Adipocyte (in vitro differentiated cells): ENCODE measurements around the gene CDC25B.

Experiments used
- DNase-seq: peaks from one replicate; pipeline ENCODE4 v3.0.0-alpha.2; 2015; ENCODE audit warnings: low read depth
- H3K27me3 ChIP-seq: replicated peaks from 2 replicates; pipeline ENCODE4 v1.7.0; 2013; ENCODE audit warnings: mild to moderate bottlenecking, low read length, moderate library complexity; ENCODE audit not compliant: control insufficient read depth, insufficient read depth
- H3K36me3 ChIP-seq: 2 replicates; pipeline ENCODE4 v1.7.0; 2013; ENCODE audit warnings: low read length, mild to moderate bottlenecking, moderate library complexity; ENCODE audit not compliant: control insufficient read depth, insufficient read depth, severe bottlenecking
- H3K4me1 ChIP-seq: 2 replicates; pipeline ENCODE4 v1.7.0; 2013; ENCODE audit warnings: mild to moderate bottlenecking, low read length, moderate library complexity; ENCODE audit not compliant: control insufficient read depth, insufficient read depth
- H3K4me3 ChIP-seq: 2 replicates; pipeline ENCODE4 v1.7.0; 2013; ENCODE audit warnings: mild to moderate bottlenecking, low read length, moderate library complexity
- H3K9ac ChIP-seq: 2 replicates; pipeline ENCODE4 v1.7.0; 2013; ENCODE audit warnings: mild to moderate bottlenecking, low read length, moderate library complexity
- H3K9me3 ChIP-seq: 2 replicates; pipeline ENCODE4 v1.7.0; 2013; ENCODE audit warnings: mild to moderate bottlenecking, low read length, moderate library complexity; ENCODE audit not compliant: control insufficient read depth

The CDC25B gene

GRCh38 chr20:3800256-3800877 is 4.3 kb downstream of the CDC25B start:
- H3K36me3 ChIP-seq, result peaks cover 42% of the 10 kb centered on the region

DNA sequence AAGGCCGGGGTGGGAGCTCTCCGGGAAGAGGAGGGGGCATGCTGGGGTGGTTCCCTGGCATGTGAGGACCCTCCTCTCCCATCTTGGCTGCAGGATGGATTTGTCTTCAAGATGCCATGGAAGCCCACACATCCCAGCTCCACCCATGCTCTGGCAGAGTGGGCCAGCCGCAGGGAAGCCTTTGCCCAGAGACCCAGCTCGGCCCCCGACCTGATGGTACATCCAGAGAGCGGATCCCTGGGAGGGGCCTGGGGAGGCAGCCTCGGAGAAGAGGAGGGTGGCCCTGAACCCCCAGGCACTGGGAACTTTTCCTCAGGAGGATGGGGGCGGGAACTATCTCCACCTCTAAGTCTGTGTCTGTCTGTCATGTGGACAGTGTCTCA is 4.8 kb downstream of the CDC25B start:
- no peaks in the 10 kb centered on the region for H3K9me3 ChIP-seq
- peaks cover 42% of the 10 kb centered on the region for H3K36me3 ChIP-seq
- H3K9ac ChIP-seq, result no peak overlapping the region
- H3K4me3 ChIP-seq, result no peak overlapping the region
- DNase-seq, result no peak
- H3K27me3 ChIP-seq, result no peaks in the 10 kb centered on the region
- H3K4me1 ChIP-seq, result peaks cover 31% of the 10 kb centered on the region

More at GRCh38 chr20:3800256-3800877, 4.3 kb downstream of the CDC25B start:
- Histone ChIP-seq H3K4me3 (no peak overlapping the region), H3K9ac (no peak overlapping the region), H3K27me3 (no peaks in the 10 kb centered on the region), H3K9me3 (no peaks in the 10 kb centered on the region), H3K4me1 (peaks cover 26% of the 10 kb centered on the region)
- DNase-seq, result no peak

GRCh38 chr20:3801299-3801698 is 5.2 kb downstream of the CDC25B start:
- Histone ChIP-seq H3K9me3 (no peaks in the 10 kb centered on the region), H3K4me3 (no peak overlapping the region), H3K36me3 (peaks cover 42% of the 10 kb centered on the region), H3K9ac (no peak overlapping the region), H3K4me1 (peaks cover 36% of the 10 kb centered on the region), H3K27me3 (no peaks in the 10 kb centered on the region)
- no peak for DNase-seq

DNA sequence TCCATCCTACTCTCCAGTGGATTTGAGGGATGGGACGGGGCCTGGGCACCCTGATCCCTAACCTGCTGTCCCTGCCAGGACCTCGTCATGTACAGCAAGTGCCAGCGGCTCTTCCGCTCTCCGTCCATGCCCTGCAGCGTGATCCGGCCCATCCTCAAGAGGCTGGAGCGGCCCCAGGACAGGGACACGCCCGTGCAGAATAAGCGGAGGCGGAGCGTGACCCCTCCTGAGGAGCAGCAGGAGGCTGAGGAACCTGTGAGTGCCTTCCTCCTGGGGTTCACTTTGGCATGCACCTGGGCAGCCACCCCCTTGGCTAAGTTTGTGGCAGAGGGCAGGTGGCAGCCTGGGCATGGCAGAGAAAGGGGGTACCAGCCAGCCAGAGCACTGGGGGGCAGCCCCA is 5.7 kb downstream of the CDC25B start:
- no peak overlapping the region for H3K9ac ChIP-seq
- DNase-seq, result no peak
- peaks cover 42% of the 10 kb centered on the region for H3K36me3 ChIP-seq
- H3K4me1 ChIP-seq, result peaks cover 34% of the 10 kb centered on the region
- H3K27me3 ChIP-seq, result no peaks in the 10 kb centered on the region
- no peak overlapping the region for H3K4me3 ChIP-seq
- no peaks in the 10 kb centered on the region for H3K9me3 ChIP-seq

GRCh38 chr20:3802524-3803239 is 6.6 kb downstream of the CDC25B start:
- Histone ChIP-seq H3K36me3 (peaks cover 42% of the 10 kb centered on the region), H3K4me3 (no peak overlapping the region), H3K9me3 (no peaks in the 10 kb centered on the region), H3K4me1 (peaks cover 34% of the 10 kb centered on the region), H3K9ac (no peak overlapping the region), H3K27me3 (no peaks in the 10 kb centered on the region)
- DNase-seq, result no peak

DNA sequence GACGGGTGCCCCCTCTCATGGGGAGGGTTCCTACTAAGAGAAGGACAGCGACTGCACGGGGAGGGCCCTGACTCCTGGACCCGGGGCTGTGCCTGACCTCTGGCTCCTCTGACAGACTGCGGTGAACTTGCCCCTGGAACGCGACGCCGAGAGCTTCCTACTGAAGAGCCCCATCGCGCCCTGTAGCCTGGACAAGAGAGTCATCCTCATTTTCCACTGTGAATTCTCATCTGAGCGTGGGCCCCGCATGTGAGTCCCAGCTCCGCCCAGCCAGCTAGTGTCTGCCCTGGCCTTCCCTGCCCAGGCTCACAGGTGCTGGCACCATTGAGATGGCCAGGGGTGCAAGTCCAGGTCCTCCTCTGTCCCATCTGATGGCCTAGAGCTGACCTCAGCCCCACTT is 7.2 kb downstream of the CDC25B start:
- H3K36me3 ChIP-seq, result peaks cover 42% of the 10 kb centered on the region
- no peaks in the 10 kb centered on the region for H3K9me3 ChIP-seq
- H3K9ac ChIP-seq, result no peak overlapping the region
- H3K4me1 ChIP-seq, result peaks cover 34% of the 10 kb centered on the region
- H3K4me3 ChIP-seq, result no peak overlapping the region
- DNase-seq, result no peak
- H3K27me3 ChIP-seq, result no peaks in the 10 kb centered on the region

- H3K27me3 ChIP-seq, result no peaks in the 10 kb centered on the region
- H3K4me3 ChIP-seq, result no peak overlapping the region
- peaks cover 40% of the 10 kb centered on the region for H3K36me3 ChIP-seq
- H3K9ac ChIP-seq, result no peak overlapping the region
- DNase-seq, result no peak
- no peaks in the 10 kb centered on the region for H3K9me3 ChIP-seq
- peaks cover 36% of the 10 kb centered on the region for H3K4me1 ChIP-seq
Measured at GRCh38 chr20:3803854-3804253, 7.7 kb downstream of the CDC25B start.

GRCh38 chr20:3804254-3804751 is 8.2 kb downstream of the CDC25B start:
- Histone ChIP-seq H3K27me3 (no peaks in the 10 kb centered on the region), H3K9ac (no peak overlapping the region), H3K4me3 (no peak overlapping the region), H3K36me3 (peaks cover 38% of the 10 kb centered on the region), H3K9me3 (no peaks in the 10 kb centered on the region), H3K4me1 (peaks cover 36% of the 10 kb centered on the region)
- DNase-seq, result no peak

DNA sequence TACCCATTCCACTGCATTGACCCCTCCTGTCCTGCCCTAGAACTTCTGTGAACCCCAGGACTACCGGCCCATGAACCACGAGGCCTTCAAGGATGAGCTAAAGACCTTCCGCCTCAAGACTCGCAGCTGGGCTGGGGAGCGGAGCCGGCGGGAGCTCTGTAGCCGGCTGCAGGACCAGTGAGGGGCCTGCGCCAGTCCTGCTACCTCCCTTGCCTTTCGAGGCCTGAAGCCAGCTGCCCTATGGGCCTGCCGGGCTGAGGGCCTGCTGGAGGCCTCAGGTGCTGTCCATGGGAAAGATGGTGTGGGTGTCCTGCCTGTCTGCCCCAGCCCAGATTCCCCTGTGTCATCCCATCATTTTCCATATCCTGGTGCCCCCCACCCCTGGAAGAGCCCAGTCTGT is 8.7 kb downstream of the CDC25B start:
- Histone ChIP-seq H3K9ac (peak overlapping the region; percentile 68), H3K4me1 (peaks cover 37% of the 10 kb centered on the region), H3K9me3 (no peaks in the 10 kb centered on the region), H3K36me3 (peaks cover 38% of the 10 kb centered on the region), H3K4me3 (no peak overlapping the region), H3K27me3 (no peaks in the 10 kb centered on the region)
- DNase-seq, result no peak

GRCh38 chr20:3808544-3808943 is 12.4 kb downstream of the CDC25B start:
- H3K9ac ChIP-seq, result peak overlapping the region; percentile 88
- peaks cover 4% of the 10 kb centered on the region for H3K36me3 ChIP-seq
- no peaks in the 10 kb centered on the region for H3K27me3 ChIP-seq
- DNase-seq, result no peak
- peaks cover 61% of the 10 kb centered on the region for H3K4me1 ChIP-seq
- H3K9me3 ChIP-seq, result no peaks in the 10 kb centered on the region
- peak overlapping the region; percentile 76 for H3K4me3 ChIP-seq

- DNase-seq, result peak; percentile 99
- H3K27me3 ChIP-seq, result no peaks in the 10 kb centered on the region
- H3K9ac ChIP-seq, result peak overlapping the region; percentile 89
- peaks cover 46% of the 10 kb centered on the region for H3K4me1 ChIP-seq
- no peaks in the 10 kb centered on the region for H3K9me3 ChIP-seq
- H3K4me3 ChIP-seq, result peak overlapping the region; percentile 77
- no peaks in the 10 kb centered on the region for H3K36me3 ChIP-seq
Measured at GRCh38 chr20:3811467-3812258, 15.6 kb downstream of the CDC25B start.
